Aorta (tissue), 5 donors: ENCODE results near the gene AFF4. TPM values are rescaled to one million over a fixed set of nuclear protein-coding genes. Genes with fewer than 3 reads are reported as not detected.

Source experiments
- ATAC-seq: fragments of 200-7000 bp; cut with Tn5 transposase; one replicate; pipeline ENCODE4 v1.9.1; 2022; ENCODE audit warnings: moderate library complexity; ENCODE audit not compliant: low FRiP score
- DNase-seq, 2 donors: peaks; one replicate each; pipeline ENCODE4 v3.0.0-alpha.2; 2020
- H3K27ac ChIP-seq, 2 donors: one replicate each; pipeline ENCODE4 v1.5.1; 2013; ENCODE audit warnings: low read length in 2 of 2, mild to moderate bottlenecking in 2 of 2, moderate library complexity in 2 of 2, control low read depth in 1 of 2, inconsistent platforms in 1 of 2, low read depth in 1 of 2
- H3K27me3 ChIP-seq, 2 donors: one replicate each; pipeline ENCODE4 v1.6.1; 2013; ENCODE audit warnings: control low read depth in 1 of 2, low read length in 1 of 2, mild to moderate bottlenecking in 1 of 2, moderate library complexity in 1 of 2; ENCODE audit not compliant: insufficient read depth in 2 of 2, control insufficient read depth in 1 of 2
- H3K36me3 ChIP-seq, 2 donors: one replicate each; pipeline ENCODE4 v1.6.1; 2013; ENCODE audit warnings: control low read depth in 1 of 2, low read length in 1 of 2, mild to moderate bottlenecking in 1 of 2; ENCODE audit not compliant: insufficient read depth in 2 of 2, control insufficient read depth in 1 of 2
- H3K4me1 ChIP-seq, 2 donors: one replicate each; pipeline ENCODE4 v1.6.1; 2013; ENCODE audit warnings: low read length in 2 of 2, control low read depth in 1 of 2, mild to moderate bottlenecking in 1 of 2, moderate library complexity in 1 of 2; ENCODE audit not compliant: insufficient read depth in 2 of 2, control insufficient read depth in 1 of 2
- H3K4me3 ChIP-seq, 2 donors: one replicate each; pipeline ENCODE4 v1.5.1; 2013; ENCODE audit warnings: low read length in 2 of 2, control low read depth in 1 of 2, mild to moderate bottlenecking in 1 of 2
- H3K9me3 ChIP-seq: one replicate; pipeline ENCODE4 v1.6.1; 2013; ENCODE audit warnings: mild to moderate bottlenecking, low read length; ENCODE audit not compliant: control insufficient read depth
- WGBS, 2 donors: extraction: QIAGEN DNeasy Blood & Tissue Kit; methylation state at CpG; one replicate each; pipeline ENCODE4 v1.1.7; 2013; 5-methylcytosine and 5-hydroxymethylcytosine counted together
- intact Hi-C, 2 donors: fragments of 100-400 bp; cut with DNase I; formaldehyde crosslinking; loops; one replicate each; pipeline versions ENCODE4 v1.14.2 to v1.15.0; 2022
- polyA plus RNA-seq, 2 donors: library from polyadenylated mRNA; stranded (reverse); fragments of 200-250 nt; gene quantifications; one replicate each; pipeline ENCODE4 v1.2.3, GENCODE V29; 2013
- total RNA-seq, 2 donors: library from RNA; stranded (reverse); fragmentation: NEBNext Ultra II Directional; extraction: Animal tissue kit (Norgen Biotek cat#: 25700); gene quantifications; one replicate each; pipeline ENCODE4 v1.2.1, GENCODE V29; 2021
- donor health status: healthy with polysubstance abuse.
- donor health status: Bipolar disorder and iron deficiency.
- donor health status: DM: no; HTN: no; CAD: no.
- donor health status: DM: no; HTN: no; CAD: no.
- donor health status: DM: yes; HTN: yes; CAD: no.

Gene AFF4
- total and polyA plus RNA-seq, 4 donors: 8.4 to 131 (median 58.9) TPM

DNA sequence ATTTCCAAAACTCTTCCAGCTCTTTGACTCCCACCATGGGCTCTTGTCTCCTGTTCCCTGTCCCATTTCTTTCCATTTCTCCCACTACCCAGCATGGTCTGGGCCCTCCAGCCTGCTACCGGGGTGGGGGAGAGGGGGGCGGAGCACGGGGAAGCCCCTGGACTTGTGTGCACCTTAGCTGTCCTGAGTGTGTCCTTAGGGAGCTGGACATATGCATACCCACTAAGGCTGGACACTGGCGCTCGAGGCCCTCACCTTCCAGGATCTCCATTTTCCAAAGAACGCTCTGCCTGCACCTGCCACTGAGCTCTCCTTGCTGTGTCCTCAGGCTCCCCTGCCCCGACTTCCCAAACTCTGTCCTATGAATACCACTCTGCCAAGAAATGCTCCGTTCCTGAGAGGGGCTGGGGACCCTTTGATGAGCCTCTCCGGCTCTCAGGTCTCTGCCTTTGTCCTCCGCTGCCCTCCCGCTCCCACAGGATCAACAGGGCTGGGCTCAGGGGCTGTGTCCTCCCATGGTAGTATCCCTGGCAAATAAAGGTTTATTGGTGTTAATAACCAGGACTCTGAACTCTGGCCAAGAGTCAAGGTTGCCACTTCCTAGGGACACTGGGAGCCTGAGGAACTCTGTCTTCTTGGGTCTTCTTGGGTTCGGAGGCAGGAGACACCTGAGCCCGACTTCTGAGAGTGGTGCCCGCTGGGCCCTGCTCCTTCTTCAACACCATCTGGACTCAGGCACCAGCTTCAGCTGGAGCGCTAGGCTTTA is 132.2 kb downstream of the AFF4 start:
- Histone ChIP-seq H3K9me3 (no peaks in the 10 kb centered on the region), H3K27ac (no peak overlapping the region), H3K4me3 (no peak overlapping the region), H3K4me1 (no peaks in the 10 kb centered on the region), H3K27me3 (no peaks in the 10 kb centered on the region), H3K36me3 (no peaks in the 10 kb centered on the region)
- intact Hi-C loops: no loop called here
- 82 to 86% methylated on average over 15 of the region's 15 CpGs for WGBS, 2 donors
- DNase-seq: no peak
- ATAC-seq: no peak

DNA sequence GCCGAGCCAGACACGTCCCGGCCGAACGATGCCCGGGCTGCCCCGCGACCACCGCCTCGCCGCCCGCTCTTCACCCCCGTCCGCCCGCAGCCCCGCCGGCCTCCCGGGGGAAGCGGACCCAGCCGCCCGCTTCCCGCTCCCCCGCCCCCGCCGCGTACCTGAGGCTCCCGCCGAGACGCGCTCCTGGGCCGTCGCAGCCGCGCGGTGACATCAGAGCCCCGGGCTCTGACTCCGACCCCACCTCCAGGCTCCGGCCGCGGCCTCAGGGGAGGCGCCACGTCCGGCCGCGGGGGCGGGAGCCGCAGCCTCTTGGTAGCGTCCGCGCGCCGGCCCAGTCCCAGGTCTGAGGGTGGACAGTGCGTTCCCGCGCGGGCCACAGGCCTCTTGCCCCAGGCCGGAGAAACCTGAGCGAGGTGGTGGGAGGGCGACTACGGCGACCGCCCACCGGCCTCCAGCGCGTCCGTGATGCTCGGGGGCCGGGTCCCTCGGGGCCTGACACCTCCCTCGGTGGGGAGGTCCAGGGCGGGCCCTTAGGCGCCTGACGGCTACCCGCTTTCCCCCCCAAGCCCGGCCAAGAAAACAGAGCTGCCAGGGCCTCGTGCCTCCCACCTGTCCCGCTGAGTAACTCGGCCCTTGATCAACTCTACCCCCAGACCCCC is 132.9 kb downstream of the AFF4 start, which contains the start of gene SHROOM1:
Gene SHROOM1, minus strand, starts transcription at position 212 of the 659 bp plus-strand sequence. CDS start 4,507 bp downstream, outside the sequence.
- ATAC-seq (peak; percentile 80), DNase-seq (peak; percentile 76 to 91)
- 4 to 5% methylated on average over 69 to 78 of the region's 78 CpGs for WGBS, 2 donors
- peak within 1 kb of the TSS; percentile 45 to 57 for H3K4me3 ChIP-seq
- no peaks in the 10 kb centered on the region for H3K36me3 ChIP-seq
- H3K27ac ChIP-seq: no peak within 1 kb of the TSS
- no peaks in the 10 kb centered on the region for H3K9me3 ChIP-seq
- intact Hi-C loops: no loop called here
- H3K27me3 ChIP-seq: no peaks in the 10 kb centered on the region
- no peaks in the 10 kb centered on the region for H3K4me1 ChIP-seq

DNA sequence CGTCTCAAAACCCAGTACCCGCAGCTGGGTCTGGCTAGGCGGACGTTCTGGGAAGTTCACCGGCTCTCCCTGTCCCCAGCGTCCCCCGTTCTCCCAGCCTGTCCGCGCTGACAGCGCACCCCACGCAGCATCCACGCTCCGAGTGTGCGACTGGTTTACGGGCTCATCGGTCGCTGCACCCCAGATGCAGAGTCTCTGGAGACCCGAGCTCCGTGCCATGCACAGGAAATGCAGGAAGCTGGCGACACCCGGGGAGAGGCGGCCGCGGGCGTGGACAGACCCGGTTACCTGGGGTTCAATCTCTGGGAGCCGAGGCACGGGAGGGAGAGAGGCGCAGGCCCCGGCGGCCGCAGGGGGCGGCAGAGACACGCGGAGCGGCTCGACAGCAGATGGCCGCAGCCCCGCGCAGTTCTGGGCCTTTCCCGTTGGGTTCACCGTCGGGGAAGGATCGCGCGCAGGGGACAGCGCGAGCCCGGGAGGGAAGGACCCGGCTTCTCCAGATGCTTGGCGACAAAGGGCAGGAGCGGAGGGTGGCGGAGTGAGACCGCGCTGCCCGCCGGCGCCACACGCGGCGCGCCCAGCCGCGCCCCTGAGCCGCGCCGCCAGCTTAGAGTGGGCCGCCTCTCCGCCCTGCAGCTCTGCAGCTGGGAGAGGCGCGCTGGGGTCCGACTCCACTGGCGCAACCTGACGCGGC is 133.5 kb downstream of the AFF4 start:
- no peak overlapping the region for H3K27ac ChIP-seq
- 3 to 5% methylated on average over 50 to 75 of the region's 75 CpGs for WGBS, 2 donors
- intact Hi-C loops: no loop called here

DNA sequence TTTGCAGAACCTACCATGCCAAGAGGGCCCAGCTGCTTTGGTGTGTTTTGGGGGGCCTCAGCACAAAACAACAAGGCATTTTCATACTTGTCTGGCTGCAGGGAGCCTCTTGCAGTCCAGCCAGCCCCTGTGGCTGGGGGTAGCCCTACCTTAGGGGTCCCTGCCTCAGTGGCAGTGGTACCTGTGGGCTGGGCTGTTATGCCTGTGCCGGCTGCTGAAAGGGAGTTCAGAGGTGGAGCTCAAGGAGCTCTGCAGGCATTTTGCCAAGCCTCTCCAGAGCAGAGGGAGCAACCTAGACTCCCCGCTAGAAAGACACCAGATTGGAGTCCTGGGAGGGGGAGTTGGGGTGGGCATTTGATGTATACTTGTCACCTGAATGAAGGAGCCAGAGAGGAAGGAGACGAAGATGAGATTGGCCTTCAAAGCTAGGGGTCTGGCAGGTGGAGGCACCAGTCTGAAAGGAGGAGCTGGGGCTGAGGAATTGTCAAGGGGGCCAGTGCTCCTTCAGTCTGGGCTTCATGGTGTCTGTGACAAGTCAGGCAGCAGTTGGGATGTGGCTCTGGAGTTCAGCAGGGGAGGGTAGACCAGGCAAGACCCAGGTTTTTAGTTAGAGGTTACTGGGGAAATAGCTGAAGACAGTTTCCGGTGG is 134.5 kb downstream of the AFF4 start:
- Histone ChIP-seq H3K27me3 (no peaks in the 10 kb centered on the region), H3K4me3 (no peak overlapping the region), H3K9me3 (no peaks in the 10 kb centered on the region), H3K36me3 (no peaks in the 10 kb centered on the region), H3K4me1 (no peaks in the 10 kb centered on the region), H3K27ac (no peak overlapping the region)
- no peak for ATAC-seq
- DNase-seq: no peak
- WGBS, 2 donors: 77 to 85% methylated on average over 4 of the region's 4 CpGs
- intact Hi-C loops: no loop called here

More for the DNA sequence above, 133.5 kb downstream of the AFF4 start:
- Histone ChIP-seq H3K36me3 (no peaks in the 10 kb centered on the region), H3K4me3 (peak overlapping the region; percentile 45 to 57), H3K9me3 (no peaks in the 10 kb centered on the region), H3K4me1 (no peaks in the 10 kb centered on the region), H3K27me3 (no peaks in the 10 kb centered on the region)
- peak; percentile 89 for ATAC-seq
- peak; percentile 82 to 94 for DNase-seq

- no peak for ATAC-seq
These were observed 135.3 kb downstream of the AFF4 start for GRCh38 chr5:132827943-132828673.

DNA sequence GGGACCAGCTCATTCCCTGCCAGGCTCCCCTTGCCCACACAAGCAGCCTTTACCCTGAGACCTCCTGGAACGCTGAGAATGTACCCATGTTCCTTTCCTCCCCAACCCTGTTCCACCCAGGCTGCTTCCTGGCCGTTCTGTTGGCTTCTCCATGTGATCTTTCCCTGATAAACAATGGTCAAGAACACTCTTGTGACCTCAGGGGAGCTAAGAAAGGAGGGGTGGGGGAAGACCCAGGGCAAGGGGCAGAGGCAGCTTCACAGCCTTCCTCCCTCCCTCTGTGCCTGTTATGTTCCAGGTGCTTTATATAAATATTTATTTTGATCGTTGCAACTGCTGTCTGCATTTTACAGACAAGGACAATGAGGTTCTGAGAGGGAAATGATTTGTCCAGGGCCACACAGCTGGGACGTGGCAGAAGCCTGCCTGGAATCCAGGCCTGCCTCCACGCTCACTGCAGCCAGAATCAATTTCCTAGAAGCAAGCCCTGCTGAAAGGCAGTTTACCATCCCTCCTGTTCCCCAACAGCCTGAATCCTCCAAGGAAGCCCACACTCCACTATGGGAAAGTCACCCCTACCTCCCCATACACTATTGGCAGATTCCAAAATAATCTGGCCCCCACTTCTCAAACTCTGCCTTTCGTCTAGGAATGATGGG is 136.9 kb downstream of the AFF4 start:
- Histone ChIP-seq H3K27me3 (no peaks in the 10 kb centered on the region), H3K36me3 (no peaks in the 10 kb centered on the region), H3K27ac (no peak overlapping the region), H3K9me3 (no peaks in the 10 kb centered on the region), H3K4me1 (no peaks in the 10 kb centered on the region), H3K4me3 (no peak overlapping the region)
- intact Hi-C loops: no loop called here
- 85 to 89% methylated on average over 6 of the region's 6 CpGs for WGBS, 2 donors
- no peak for DNase-seq
- no peak for ATAC-seq

More at GRCh38 chr5:132827943-132828673, 135.3 kb downstream of the AFF4 start:
- Histone ChIP-seq H3K36me3 (no peaks in the 10 kb centered on the region), H3K4me3 (no peak overlapping the region), H3K27ac (no peak overlapping the region), H3K4me1 (no peaks in the 10 kb centered on the region), H3K27me3 (no peaks in the 10 kb centered on the region), H3K9me3 (no peaks in the 10 kb centered on the region)
- intact Hi-C loops: no loop called here
- no peak for DNase-seq
- 92 to 95% methylated on average over 4 of the region's 4 CpGs for WGBS, 2 donors

DNA sequence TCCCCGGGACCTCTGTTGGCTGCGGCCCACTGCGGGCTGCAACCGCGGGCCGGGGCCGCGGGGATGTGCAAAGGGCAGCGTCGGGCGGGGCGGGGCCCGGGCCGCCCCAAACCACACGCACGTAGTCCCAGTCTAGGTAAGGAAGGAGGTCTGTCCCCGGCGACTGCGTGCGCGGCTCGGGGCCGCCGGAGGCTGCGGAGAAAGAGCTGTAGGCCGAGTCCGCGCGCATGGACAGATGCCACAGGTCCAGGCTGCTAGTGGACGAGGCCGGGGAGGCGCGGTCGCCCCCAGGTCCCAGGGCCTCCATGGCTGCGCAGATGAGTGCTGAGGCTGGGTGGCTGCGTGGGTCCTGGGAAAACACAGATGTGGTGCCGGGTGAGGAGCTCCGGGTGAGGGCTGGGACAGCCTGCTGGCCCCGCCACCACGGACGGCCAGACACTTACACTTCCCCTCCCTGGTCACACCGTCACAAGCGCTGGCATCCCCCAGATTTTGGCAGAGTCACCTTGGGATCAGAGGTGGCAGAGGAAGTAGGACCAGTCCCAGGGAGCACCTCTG is 137.5 kb downstream of the AFF4 start:
- Histone ChIP-seq H3K9me3 (no peaks in the 10 kb centered on the region), H3K4me1 (no peaks in the 10 kb centered on the region), H3K4me3 (no peak overlapping the region), H3K36me3 (no peaks in the 10 kb centered on the region), H3K27me3 (no peaks in the 10 kb centered on the region), H3K27ac (no peak overlapping the region)
- intact Hi-C loops: no loop called here
- 61 to 63% methylated on average over 41 to 43 of the region's 43 CpGs for WGBS, 2 donors
- DNase-seq: no peak
- ATAC-seq: no peak
